Epithelial cell of proximal tubule (primary cell): ENCODE data around the gene LARP1. TPM values are rescaled to one million over a fixed set of nuclear protein-coding genes. Genes with fewer than 3 reads are reported as not detected.

ENCODE experiments used
- DNase-seq: peaks from one replicate; pipeline ENCODE4 v3.0.0-alpha.2; 2011; ENCODE audit warnings: low read depth
- H3K4me3 ChIP-seq: 2 replicates; pipeline ENCODE4 v1.5.1; 2011; ENCODE audit warnings: low read depth, mild to moderate bottlenecking, low read length
- total RNA-seq: library from RNA; depleted of rRNA; stranded (reverse); fragments of >200 nt; gene quantifications from 2 replicates; pipeline ENCODE4 v1.2.3, GENCODE V29; 2015
- TF ChIP-seq, protein P1 (sequence below): conservative IDR thresholded peaks from 2 replicates; pipeline ENCODE4 v1.5.1; 2012; ENCODE audit warnings: low read depth, mild to moderate bottlenecking, low read length

The LARP1 gene
- total RNA-seq, 1 donor from 2014 or later = 111 TPM

- H3K4me3 ChIP-seq = no peak overlapping the region
- TF ChIP-seq, protein P1, sequence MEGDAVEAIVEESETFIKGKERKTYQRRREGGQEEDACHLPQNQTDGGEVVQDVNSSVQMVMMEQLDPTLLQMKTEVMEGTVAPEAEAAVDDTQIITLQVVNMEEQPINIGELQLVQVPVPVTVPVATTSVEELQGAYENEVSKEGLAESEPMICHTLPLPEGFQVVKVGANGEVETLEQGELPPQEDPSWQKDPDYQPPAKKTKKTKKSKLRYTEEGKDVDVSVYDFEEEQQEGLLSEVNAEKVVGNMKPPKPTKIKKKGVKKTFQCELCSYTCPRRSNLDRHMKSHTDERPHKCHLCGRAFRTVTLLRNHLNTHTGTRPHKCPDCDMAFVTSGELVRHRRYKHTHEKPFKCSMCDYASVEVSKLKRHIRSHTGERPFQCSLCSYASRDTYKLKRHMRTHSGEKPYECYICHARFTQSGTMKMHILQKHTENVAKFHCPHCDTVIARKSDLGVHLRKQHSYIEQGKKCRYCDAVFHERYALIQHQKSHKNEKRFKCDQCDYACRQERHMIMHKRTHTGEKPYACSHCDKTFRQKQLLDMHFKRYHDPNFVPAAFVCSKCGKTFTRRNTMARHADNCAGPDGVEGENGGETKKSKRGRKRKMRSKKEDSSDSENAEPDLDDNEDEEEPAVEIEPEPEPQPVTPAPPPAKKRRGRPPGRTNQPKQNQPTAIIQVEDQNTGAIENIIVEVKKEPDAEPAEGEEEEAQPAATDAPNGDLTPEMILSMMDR = no peak
- DNase-seq = no peak
Measured at GRCh38 chr5:154783774-154784460, 28.7 kb downstream of the LARP1 start.

DNA sequence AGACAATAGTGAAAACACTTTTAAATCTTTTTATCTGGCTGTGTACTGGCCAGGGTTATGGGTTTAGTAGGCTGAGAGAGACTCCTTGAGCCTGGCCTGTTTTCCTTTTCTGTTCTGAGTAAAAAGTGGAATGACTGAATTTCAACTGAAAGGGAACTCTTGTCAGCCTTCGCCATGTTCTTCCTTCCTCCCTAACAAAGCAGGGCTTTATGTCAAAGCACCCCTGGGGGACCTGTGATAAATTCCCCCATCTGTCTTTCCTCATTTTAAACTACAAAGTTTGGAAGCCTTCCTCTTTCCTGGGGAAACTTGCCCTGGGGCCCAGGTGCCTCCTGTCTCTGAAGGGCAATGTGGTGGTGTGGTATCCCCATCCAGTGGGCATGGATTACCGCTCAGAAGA lies 29.7 kb downstream of the LARP1 start:
- no peak overlapping the region for H3K4me3 ChIP-seq
- TF ChIP-seq, protein P1 = no peak
- DNase-seq = no peak

GRCh38 chr5:154786414-154786813 lies 31.2 kb downstream of the LARP1 start:
- no peak overlapping the region for H3K4me3 ChIP-seq
- no peak for DNase-seq
- TF ChIP-seq, protein P1 = no peak

- TF ChIP-seq, protein P1 = no peak
- no peak for DNase-seq
- no peak overlapping the region for H3K4me3 ChIP-seq
Measured at GRCh38 chr5:154788212-154788611, 33.0 kb downstream of the LARP1 start.

- no peak overlapping the region for H3K4me3 ChIP-seq
- DNase-seq = no peak
- TF ChIP-seq, protein P1 = no peak
Measured at GRCh38 chr5:154791535-154791934, 36.4 kb downstream of the LARP1 start.

DNA sequence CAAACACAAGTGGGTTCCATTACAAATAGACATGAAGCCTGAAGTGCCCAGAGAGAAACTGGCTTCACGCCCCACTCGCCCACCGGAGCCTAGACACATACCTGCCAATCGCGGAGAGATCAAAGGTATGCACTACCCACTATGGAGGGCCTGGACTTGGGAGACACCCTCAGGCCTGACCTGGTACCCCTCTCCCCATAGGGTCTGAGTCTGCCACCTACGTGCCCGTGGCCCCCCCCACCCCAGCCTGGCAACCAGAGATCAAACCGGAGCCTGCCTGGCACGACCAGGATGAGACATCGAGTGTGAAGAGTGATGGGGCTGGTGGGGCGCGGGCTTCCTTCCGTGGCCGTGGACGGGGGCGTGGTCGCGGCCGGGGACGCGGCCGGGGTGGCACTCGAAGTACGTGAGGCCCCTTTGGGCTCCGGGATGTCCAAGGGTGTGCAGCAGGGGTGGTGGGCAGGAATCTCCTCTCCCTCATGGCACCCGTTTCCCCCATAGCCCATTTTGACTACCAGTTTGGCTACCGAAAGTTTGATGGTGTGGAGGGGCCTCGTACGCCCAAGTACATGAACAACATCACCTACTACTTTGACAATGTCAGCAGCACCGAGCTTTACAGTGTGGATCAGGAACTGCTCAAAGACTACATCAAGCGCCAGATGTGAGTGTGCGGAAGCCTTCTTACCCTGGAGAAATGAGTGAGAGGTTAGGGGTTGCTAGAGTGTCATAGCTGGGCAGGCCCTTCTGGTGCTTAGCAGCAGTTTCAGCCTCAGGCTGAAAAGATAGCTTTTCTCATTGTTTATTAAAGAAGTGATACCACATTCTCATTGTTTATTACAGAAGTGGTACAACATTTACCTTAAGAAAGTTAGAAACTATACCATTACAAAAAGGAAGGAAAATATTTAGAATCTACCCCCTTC lies 38.7 kb downstream of the LARP1 start:
- TF ChIP-seq, protein P1 = no peak
- DNase-seq = no peak
- no peak overlapping the region for H3K4me3 ChIP-seq
